Smooth muscle cell (in vitro differentiated cells): ENCODE data around the gene ADAMTS9. TPM values are rescaled to one million over a fixed set of nuclear protein-coding genes. Genes with fewer than 3 reads are reported as not detected.

ENCODE experiments used
- DNase-seq: peaks from one replicate; lab custom pipeline; 2025; ENCODE audit not compliant: unreplicated experiment; lab: John Stamatoyannopoulos, UW
- H2AFZ ChIP-seq: fragments of 200-600 bp; sonication (generic); 2 replicates; pipeline ENCODE4 v1.6.0; 2016; ENCODE audit warnings: antibody characterized with exemption, low read depth, mild to moderate bottlenecking
- H3F3A ChIP-seq: fragments of 200-600 bp; sonication (generic); 2 replicates; pipeline ENCODE4 v1.6.0; 2017; ENCODE audit warnings: antibody characterized with exemption, low read depth
- H3K27ac ChIP-seq: fragments of 200-600 bp; sonication (generic); 2 replicates; pipeline ENCODE4 v1.5.1; 2016; ENCODE audit warnings: low read depth, mild to moderate bottlenecking
- H3K27me3 ChIP-seq: fragments of 200-600 bp; sonication (generic); 2 replicates; pipeline ENCODE4 v1.6.1; 2016; ENCODE audit warnings: low read depth, mild to moderate bottlenecking
- H3K36me3 ChIP-seq: fragments of 200-600 bp; sonication (generic); 2 replicates; pipeline ENCODE4 v1.5.1; 2016; ENCODE audit warnings: low read depth
- H3K4me1 ChIP-seq: fragments of 200-600 bp; sonication (generic); 2 replicates; pipeline ENCODE4 v1.5.1; 2016; ENCODE audit warnings: low read depth
- H3K4me2 ChIP-seq: fragments of 200-600 bp; sonication (generic); 2 replicates; pipeline ENCODE4 v1.6.0; 2016; ENCODE audit warnings: mild to moderate bottlenecking
- H3K4me3 ChIP-seq: fragments of 200-600 bp; sonication (generic); 2 replicates; pipeline ENCODE4 v1.5.1; 2016; ENCODE audit warnings: mild to moderate bottlenecking
- H3K79me2 ChIP-seq: fragments of 200-600 bp; sonication (generic); 2 replicates; pipeline ENCODE4 v1.6.0; 2016; ENCODE audit warnings: low read depth, mild to moderate bottlenecking
- H3K9ac ChIP-seq: fragments of 200-600 bp; sonication (generic); 2 replicates; pipeline ENCODE4 v1.6.0; 2016; ENCODE audit warnings: low read depth
- H3K9me3 ChIP-seq: fragments of 200-600 bp; sonication (generic); replicated peaks from 2 replicates; pipeline ENCODE4 v1.5.1; 2016; ENCODE audit warnings: low read depth
- H4K20me1 ChIP-seq: fragments of 200-600 bp; sonication (generic); 2 replicates; pipeline ENCODE4 v1.6.0; 2016; ENCODE audit warnings: low read depth
- WGBS: methylation state at CpG from one replicate; pipeline ENCODE4 v1.1.7; 2016; ENCODE audit warnings: low lambda C conversion rate; 5-methylcytosine and 5-hydroxymethylcytosine counted together
- polyA plus RNA-seq: library from polyadenylated mRNA; unstranded; fragments of >200 nt; fragmentation: Nextera tagmentation; extraction: Ambion mirVana; gene quantifications from 2 replicates; pipeline ENCODE4 v1.2.1, GENCODE V29; 2016
- total RNA-seq: library from RNA; depleted of rRNA; stranded (reverse); fragments of >200 nt; gene quantifications from 2 replicates; pipeline ENCODE4 v1.2.3, GENCODE V29; 2014
- TF ChIP-seq, protein P1 (sequence below): fragments of 200-600 bp; sonication (generic); IDR thresholded peaks from 2 replicates; pipeline ENCODE4 v1.5.1; 2017; ENCODE audit warnings: borderline replicate concordance, mild to moderate bottlenecking, antibody characterized with exemption; ENCODE audit not compliant: insufficient read depth, poor library complexity, severe bottlenecking

ADAMTS9 gene
- total and polyA plus RNA-seq, 2 experiments from 2014 or later = 18.7 to 66.6 TPM

DNA sequence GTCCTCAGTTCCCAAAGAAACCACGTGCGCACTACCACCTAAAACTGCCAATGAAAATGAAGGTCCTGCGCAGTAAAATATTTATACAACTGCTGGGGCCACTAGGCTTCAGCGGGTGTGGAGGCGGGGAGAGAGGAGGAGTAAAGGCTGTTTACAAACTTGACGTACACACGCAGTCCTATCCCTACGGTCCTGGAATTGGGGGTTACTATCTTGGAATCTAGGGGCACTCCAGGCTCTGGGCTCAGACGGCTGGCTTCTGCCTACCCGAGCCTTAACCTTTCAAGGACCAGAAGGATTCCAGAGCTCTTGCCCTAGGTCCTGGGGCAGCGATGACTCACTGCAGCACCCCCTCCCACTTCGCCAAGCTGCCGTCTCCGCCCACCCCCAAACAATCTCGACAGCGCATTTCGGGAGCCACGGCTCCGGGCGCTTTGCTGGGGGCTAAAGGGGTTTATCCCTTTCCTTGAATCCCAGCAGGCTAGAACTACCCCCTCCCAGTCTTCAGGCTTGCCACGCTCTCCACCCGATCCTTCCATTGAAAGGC, 3.0 kb downstream of the ADAMTS9 start:
- peaks cover 8% of the 10 kb centered on the region for H3F3A ChIP-seq
- H3K27me3 ChIP-seq = no peaks in the 10 kb centered on the region
- peak overlapping the region; percentile 72 for H3K4me3 ChIP-seq
- H3K36me3 ChIP-seq = peaks cover 2% of the 10 kb centered on the region
- H4K20me1 ChIP-seq = peaks cover 24% of the 10 kb centered on the region
- H3K79me2 ChIP-seq = peaks cover 58% of the 10 kb centered on the region
- H3K9me3 ChIP-seq = no peaks in the 10 kb centered on the region
- peak overlapping the region; percentile 90 for H3K4me2 ChIP-seq
- DNase-seq = peak; percentile 55
- H3K27ac ChIP-seq = peak overlapping the region; percentile 95
- H3K4me1 ChIP-seq = peaks cover 21% of the 10 kb centered on the region
- peak overlapping the region; percentile 74 for H3K9ac ChIP-seq
- peak overlapping the region; percentile 75 for H2AFZ ChIP-seq
- WGBS = 2% methylated on average over 20 of the region's 22 CpGs
- TF ChIP-seq, protein P1, sequence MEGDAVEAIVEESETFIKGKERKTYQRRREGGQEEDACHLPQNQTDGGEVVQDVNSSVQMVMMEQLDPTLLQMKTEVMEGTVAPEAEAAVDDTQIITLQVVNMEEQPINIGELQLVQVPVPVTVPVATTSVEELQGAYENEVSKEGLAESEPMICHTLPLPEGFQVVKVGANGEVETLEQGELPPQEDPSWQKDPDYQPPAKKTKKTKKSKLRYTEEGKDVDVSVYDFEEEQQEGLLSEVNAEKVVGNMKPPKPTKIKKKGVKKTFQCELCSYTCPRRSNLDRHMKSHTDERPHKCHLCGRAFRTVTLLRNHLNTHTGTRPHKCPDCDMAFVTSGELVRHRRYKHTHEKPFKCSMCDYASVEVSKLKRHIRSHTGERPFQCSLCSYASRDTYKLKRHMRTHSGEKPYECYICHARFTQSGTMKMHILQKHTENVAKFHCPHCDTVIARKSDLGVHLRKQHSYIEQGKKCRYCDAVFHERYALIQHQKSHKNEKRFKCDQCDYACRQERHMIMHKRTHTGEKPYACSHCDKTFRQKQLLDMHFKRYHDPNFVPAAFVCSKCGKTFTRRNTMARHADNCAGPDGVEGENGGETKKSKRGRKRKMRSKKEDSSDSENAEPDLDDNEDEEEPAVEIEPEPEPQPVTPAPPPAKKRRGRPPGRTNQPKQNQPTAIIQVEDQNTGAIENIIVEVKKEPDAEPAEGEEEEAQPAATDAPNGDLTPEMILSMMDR = no peak

DNA sequence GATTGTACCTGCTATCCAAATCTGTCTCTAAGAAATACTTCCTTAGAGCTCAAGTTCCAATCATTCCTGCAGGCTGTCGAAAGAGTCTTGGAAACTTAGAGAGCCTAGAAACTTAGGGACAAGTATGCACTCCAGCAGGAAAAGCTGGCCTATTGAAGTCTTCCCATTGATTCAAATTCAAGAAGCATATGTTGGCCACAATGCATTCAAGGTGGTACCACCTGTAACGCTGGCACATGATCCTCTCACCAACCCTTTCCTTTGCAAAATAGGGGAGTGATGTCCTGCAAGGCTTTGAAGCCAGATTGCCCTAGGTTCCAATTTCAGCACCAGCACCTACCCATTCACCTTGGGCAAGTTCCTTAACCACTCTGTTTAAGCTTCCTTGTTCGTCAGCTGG, 6.0 kb downstream of the ADAMTS9 start:
- Histone ChIP-seq H3K4me3 (no peak overlapping the region), H2AFZ (no peak overlapping the region), H3K9ac (no peak overlapping the region), H3K36me3 (peaks cover 9% of the 10 kb centered on the region), H3K79me2 (peaks cover 75% of the 10 kb centered on the region), H4K20me1 (peaks cover 24% of the 10 kb centered on the region), H3F3A (peaks cover 4% of the 10 kb centered on the region), H3K9me3 (no peaks in the 10 kb centered on the region), H3K4me2 (no peak overlapping the region), H3K27ac (no peak overlapping the region), H3K4me1 (peaks cover 13% of the 10 kb centered on the region), H3K27me3 (no peaks in the 10 kb centered on the region)
- no peak for DNase-seq
- TF ChIP-seq, protein P1 = no peak
- WGBS = 47% methylated on average over 3 of the region's 3 CpGs

DNA sequence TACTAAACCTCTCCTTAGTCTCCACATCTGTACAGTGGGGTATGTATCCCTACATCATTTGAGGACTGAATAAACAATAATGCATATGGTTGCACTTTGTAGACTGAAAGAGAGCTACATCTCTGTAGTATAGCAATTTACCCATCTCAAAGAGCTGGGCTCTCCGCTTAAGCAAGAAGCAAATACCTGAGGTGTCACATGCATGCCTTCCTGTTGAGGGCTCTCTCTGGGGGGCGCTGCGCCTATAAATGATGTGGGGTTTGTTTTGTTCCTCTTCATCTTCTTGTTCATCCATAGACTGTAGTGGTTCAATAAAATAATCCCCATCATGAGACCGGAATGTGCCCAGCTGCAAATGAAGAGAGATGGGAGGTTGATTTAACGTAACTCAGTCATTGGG, 6.8 kb downstream of the ADAMTS9 start:
- H3K36me3 ChIP-seq = peaks cover 9% of the 10 kb centered on the region
- H3K4me3 ChIP-seq = no peak overlapping the region
- TF ChIP-seq, protein P1 = no peak
- peaks cover 82% of the 10 kb centered on the region for H3K79me2 ChIP-seq
- 83% methylated on average over 5 of the region's 5 CpGs for WGBS
- DNase-seq = no peak
- H3K4me2 ChIP-seq = no peak overlapping the region
- no peaks in the 10 kb centered on the region for H3K9me3 ChIP-seq
- peaks cover under 1% of the 10 kb centered on the region for H3F3A ChIP-seq
- no peak overlapping the region for H2AFZ ChIP-seq
- H3K9ac ChIP-seq = no peak overlapping the region
- peaks cover 14% of the 10 kb centered on the region for H3K4me1 ChIP-seq
- no peaks in the 10 kb centered on the region for H3K27me3 ChIP-seq
- H4K20me1 ChIP-seq = peaks cover 24% of the 10 kb centered on the region
- H3K27ac ChIP-seq = no peak overlapping the region

DNA sequence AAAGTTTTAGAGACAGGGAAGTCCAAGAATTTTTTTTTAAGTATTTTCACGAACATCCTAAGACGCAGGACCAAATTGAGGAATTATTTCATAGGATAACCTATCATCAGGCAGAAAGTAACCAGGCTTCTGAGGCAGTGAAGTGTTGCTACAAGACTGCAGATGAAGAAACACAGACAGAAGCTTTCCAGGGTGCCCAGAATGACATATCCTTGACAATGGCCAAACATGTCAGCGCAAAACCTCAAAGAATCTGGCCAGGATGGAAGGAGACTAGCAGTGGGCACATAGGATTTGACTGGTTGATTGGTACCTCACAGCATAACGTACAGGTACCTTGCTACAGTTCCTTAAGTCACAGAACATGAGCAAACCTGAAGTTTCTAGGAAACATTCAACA, 7.5 kb downstream of the ADAMTS9 start:
- peaks cover 19% of the 10 kb centered on the region for H3K4me1 ChIP-seq
- no peaks in the 10 kb centered on the region for H3K9me3 ChIP-seq
- H4K20me1 ChIP-seq = peaks cover 24% of the 10 kb centered on the region
- no peak for DNase-seq
- no peak overlapping the region for H2AFZ ChIP-seq
- H3K4me2 ChIP-seq = no peak overlapping the region
- peaks cover 3% of the 10 kb centered on the region for H3F3A ChIP-seq
- no peak overlapping the region for H3K9ac ChIP-seq
- 63% methylated on average over 4 of the region's 4 CpGs for WGBS
- no peak overlapping the region for H3K4me3 ChIP-seq
- H3K79me2 ChIP-seq = peaks cover 87% of the 10 kb centered on the region
- TF ChIP-seq, protein P1 = no peak
- H3K36me3 ChIP-seq = peaks cover 9% of the 10 kb centered on the region
- no peaks in the 10 kb centered on the region for H3K27me3 ChIP-seq
- H3K27ac ChIP-seq = no peak overlapping the region
